HepG2 (cell line): ENCODE measurements around the gene SH2D6. TPM values are rescaled to one million over a fixed set of nuclear protein-coding genes. Genes with fewer than 3 reads are reported as not detected.
A peak's percentile ranks its signal among the peaks of the same experiment; 100 is the strongest.

Experiments
- ARID2 ChIP-seq: sonication (generic); formaldehyde crosslinking; IDR thresholded peaks from 2 replicates; pipeline ENCODE4 v1.8.1; 2022; ENCODE audit warnings: mild to moderate bottlenecking, missing genetic modification reagents, borderline replicate concordance
- LCORL ChIP-seq, 2 experiments: fragments of 450-650 bp in 1 of 2; sonication (generic) in 1 of 2; formaldehyde crosslinking in 1 of 2; IDR thresholded peaks; 2 replicates each; pipeline versions ENCODE4 v1.5.0 to v1.6.1; 2017 to 2020; ENCODE audit warnings: antibody characterized with exemption in 1 of 2, missing genetic modification reagents in 1 of 2
- POLR2AphosphoS2 ChIP-seq: IDR thresholded peaks from 2 replicates; pipeline ENCODE4 v1.6.1; 2011; ENCODE audit warnings: low read depth, low read length, improper control_type of control experiment
- RELA ChIP-seq: sonication (generic); formaldehyde crosslinking; IDR thresholded peaks from 2 replicates; pipeline ENCODE4 v1.4.0; 2020; ENCODE audit warnings: missing genetic modification reagents
- SAFB2 ChIP-seq: sonication (generic); formaldehyde crosslinking; IDR thresholded peaks from 2 replicates; pipeline ENCODE4 v1.5.1; 2020; ENCODE audit warnings: missing genetic modification reagents, low read depth, mild to moderate bottlenecking, borderline replicate concordance
- ZNF792 ChIP-seq: IDR thresholded peaks from 2 replicates; pipeline ENCODE4 v1.6.1; 2016
- polyA plus RNA-seq, 8 experiments: library from polyadenylated mRNA; depleted of rRNA in 3 of 8; stranded (reverse) in 7 of 8; unstranded in 1 of 8; fragments of >200 nt; fragmentation: Illumina TruSeq in 4 of 8; extraction: Trizol in 4 of 8; gene quantifications; 2 replicates each; pipeline versions ENCODE4 v1.2.1 to v1.2.3, GENCODE V29; 2011 to 2016; ENCODE audit warnings: low read depth in 4 of 8, missing spikeins in 1 of 8, mixed read lengths in 1 of 8; ENCODE audit not compliant: insufficient read depth in 1 of 8
- total RNA-seq, 5 experiments: library from RNA; depleted of rRNA; stranded (reverse); fragments of >200 nt; fragmentation: Illumina TruSeq; extraction: Trizol; gene quantifications; 2 replicates each; pipeline ENCODE4 v1.2.3, GENCODE V29; 2016; ENCODE audit warnings: low read depth in 1 of 5
- TF ChIP-seq, protein P1 (sequence below): sonication (generic); formaldehyde crosslinking; IDR thresholded peaks from 2 replicates; pipeline ENCODE4 v1.8.0; 2022; ENCODE audit warnings: low read depth, missing genetic modification reagents
- TF ChIP-seq, protein P2 (sequence below): fragments of 450-650 bp; IDR thresholded peaks from 2 replicates; pipeline ENCODE4 v1.6.1; 2016
- TF ChIP-seq, protein P3 (sequence below): sonication (generic); formaldehyde crosslinking; IDR thresholded peaks from 2 replicates; pipeline ENCODE4 v1.4.0; 2020; ENCODE audit warnings: missing genetic modification reagents, borderline replicate concordance
- TF ChIP-seq, protein P4 (sequence below): IDR thresholded peaks from 2 replicates; pipeline ENCODE4 v1.6.1; 2012; ENCODE audit warnings: low read length, improper control_type of control experiment
- TF ChIP-seq, protein P5 (sequence below), 2 experiments: sonication (generic) in 1 of 2; formaldehyde crosslinking in 1 of 2; IDR thresholded peaks; 2 replicates each; pipeline versions ENCODE4 v1.4.0 to v1.6.1; 2016 to 2020; ENCODE audit warnings: borderline replicate concordance in 1 of 2, low read depth in 1 of 2, mild to moderate bottlenecking in 1 of 2, missing genetic modification reagents in 1 of 2

Gene SH2D6
- total and polyA plus RNA-seq, 2 of the 13 experiments (the other 11 are each of a cell fraction or from before 2014, with no cell fraction given): 0.11 to 0.26 TPM

DNA sequence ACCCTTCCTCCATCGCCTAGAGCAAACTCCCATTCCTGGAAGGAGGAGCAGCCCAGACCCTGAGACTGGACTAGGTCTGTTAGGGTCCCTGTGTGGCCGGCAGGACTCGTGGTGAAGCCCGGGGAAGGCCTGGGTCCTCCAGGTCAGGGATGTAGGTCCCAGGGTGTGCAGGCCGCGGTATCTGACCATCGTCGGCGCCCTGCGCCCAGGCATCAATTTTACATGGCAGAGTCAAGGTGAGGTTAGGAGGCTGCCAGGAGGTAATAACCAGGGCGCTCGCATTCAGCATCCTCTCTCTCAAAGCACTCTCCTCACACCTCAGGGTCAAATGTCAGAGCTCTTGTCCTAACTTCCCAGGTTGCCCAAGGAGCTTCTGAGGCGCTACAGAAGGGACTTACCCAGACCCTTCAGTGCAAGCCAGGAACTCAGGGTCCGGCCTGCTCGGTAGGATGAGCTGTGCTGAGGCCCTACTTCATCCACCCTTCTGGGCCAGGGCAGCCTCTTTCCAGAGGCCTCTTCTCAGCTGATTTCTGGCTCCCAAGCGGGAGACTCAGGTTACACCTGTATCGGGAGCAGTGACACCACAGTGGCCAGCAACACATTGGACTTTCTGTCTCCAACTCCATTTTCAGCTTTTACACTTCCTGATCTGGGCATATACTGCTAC is 628 bp downstream of the SH2D6 start (continued):
- TF ChIP-seq, protein P1, sequence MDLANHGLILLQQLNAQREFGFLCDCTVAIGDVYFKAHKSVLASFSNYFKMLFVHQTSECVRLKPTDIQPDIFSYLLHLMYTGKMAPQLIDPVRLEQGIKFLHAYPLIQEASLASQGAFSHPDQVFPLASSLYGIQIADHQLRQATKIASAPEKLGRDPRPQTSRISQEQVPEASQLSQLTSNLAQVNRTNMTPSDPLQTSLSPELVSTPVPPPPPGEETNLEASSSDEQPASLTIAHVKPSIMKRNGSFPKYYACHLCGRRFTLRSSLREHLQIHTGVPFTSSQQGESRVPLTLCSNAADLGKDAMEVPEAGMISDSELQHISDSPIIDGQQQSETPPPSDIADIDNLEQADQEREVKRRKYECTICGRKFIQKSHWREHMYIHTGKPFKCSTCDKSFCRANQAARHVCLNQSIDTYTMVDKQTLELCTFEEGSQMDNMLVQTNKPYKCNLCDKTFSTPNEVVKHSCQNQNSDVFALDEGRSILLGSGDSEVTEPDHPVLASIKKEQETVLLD (CRISPR knock-in tag): no peak
- TF ChIP-seq ZNF792 (CRISPR knock-in tag) (0 out of 2 replicates have a peak, but pooled peaks have one; percentile 49), SAFB2 (no peak), ARID2 (CRISPR knock-in tag) (peak; percentile 86), RELA (CRISPR knock-in tag) (peak; percentile 59; the same call in 1 of the 2 replicates), POLR2AphosphoS2 (no peak), LCORL (IDR thresholded peaks at IDR 0.05) (no peak), LCORL (CRISPR knock-in tag; IDR thresholded peaks at IDR 0.05) (peak; percentile 5; the same call in 1 of the 2 replicates)
- TF ChIP-seq, protein P2, sequence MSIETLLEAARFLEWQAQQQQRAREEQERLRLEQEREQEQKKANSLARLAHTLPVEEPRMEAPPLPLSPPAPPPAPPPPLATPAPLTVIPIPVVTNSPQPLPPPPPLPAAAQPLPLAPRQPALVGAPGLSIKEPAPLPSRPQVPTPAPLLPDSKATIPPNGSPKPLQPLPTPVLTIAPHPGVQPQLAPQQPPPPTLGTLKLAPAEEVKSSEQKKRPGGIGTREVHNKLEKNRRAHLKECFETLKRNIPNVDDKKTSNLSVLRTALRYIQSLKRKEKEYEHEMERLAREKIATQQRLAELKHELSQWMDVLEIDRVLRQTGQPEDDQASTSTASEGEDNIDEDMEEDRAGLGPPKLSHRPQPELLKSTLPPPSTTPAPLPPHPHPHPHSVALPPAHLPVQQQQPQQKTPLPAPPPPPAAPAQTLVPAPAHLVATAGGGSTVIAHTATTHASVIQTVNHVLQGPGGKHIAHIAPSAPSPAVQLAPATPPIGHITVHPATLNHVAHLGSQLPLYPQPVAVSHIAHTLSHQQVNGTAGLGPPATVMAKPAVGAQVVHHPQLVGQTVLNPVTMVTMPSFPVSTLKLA: no peak
- TF ChIP-seq, protein P3, sequence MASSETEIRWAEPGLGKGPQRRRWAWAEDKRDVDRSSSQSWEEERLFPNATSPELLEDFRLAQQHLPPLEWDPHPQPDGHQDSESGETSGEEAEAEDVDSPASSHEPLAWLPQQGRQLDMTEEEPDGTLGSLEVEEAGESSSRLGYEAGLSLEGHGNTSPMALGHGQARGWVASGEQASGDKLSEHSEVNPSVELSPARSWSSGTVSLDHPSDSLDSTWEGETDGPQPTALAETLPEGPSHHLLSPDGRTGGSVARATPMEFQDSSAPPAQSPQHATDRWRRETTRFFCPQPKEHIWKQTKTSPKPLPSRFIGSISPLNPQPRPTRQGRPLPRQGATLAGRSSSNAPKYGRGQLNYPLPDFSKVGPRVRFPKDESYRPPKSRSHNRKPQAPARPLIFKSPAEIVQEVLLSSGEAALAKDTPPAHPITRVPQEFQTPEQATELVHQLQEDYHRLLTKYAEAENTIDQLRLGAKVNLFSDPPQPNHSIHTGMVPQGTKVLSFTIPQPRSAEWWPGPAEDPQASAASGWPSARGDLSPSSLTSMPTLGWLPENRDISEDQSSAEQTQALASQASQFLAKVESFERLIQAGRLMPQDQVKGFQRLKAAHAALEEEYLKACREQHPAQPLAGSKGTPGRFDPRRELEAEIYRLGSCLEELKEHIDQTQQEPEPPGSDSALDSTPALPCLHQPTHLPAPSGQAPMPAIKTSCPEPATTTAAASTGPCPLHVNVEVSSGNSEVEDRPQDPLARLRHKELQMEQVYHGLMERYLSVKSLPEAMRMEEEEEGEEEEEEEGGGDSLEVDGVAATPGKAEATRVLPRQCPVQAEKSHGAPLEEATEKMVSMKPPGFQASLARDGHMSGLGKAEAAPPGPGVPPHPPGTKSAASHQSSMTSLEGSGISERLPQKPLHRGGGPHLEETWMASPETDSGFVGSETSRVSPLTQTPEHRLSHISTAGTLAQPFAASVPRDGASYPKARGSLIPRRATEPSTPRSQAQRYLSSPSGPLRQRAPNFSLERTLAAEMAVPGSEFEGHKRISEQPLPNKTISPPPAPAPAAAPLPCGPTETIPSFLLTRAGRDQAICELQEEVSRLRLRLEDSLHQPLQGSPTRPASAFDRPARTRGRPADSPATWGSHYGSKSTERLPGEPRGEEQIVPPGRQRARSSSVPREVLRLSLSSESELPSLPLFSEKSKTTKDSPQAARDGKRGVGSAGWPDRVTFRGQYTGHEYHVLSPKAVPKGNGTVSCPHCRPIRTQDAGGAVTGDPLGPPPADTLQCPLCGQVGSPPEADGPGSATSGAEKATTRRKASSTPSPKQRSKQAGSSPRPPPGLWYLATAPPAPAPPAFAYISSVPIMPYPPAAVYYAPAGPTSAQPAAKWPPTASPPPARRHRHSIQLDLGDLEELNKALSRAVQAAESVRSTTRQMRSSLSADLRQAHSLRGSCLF (CRISPR knock-in tag): no peak
- TF ChIP-seq, protein P4, sequence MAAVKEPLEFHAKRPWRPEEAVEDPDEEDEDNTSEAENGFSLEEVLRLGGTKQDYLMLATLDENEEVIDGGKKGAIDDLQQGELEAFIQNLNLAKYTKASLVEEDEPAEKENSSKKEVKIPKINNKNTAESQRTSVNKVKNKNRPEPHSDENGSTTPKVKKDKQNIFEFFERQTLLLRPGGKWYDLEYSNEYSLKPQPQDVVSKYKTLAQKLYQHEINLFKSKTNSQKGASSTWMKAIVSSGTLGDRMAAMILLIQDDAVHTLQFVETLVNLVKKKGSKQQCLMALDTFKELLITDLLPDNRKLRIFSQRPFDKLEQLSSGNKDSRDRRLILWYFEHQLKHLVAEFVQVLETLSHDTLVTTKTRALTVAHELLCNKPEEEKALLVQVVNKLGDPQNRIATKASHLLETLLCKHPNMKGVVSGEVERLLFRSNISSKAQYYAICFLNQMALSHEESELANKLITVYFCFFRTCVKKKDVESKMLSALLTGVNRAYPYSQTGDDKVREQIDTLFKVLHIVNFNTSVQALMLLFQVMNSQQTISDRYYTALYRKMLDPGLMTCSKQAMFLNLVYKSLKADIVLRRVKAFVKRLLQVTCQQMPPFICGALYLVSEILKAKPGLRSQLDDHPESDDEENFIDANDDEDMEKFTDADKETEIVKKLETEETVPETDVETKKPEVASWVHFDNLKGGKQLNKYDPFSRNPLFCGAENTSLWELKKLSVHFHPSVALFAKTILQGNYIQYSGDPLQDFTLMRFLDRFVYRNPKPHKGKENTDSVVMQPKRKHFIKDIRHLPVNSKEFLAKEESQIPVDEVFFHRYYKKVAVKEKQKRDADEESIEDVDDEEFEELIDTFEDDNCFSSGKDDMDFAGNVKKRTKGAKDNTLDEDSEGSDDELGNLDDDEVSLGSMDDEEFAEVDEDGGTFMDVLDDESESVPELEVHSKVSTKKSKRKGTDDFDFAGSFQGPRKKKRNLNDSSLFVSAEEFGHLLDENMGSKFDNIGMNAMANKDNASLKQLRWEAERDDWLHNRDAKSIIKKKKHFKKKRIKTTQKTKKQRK: no peak
- TF ChIP-seq, protein P5, sequence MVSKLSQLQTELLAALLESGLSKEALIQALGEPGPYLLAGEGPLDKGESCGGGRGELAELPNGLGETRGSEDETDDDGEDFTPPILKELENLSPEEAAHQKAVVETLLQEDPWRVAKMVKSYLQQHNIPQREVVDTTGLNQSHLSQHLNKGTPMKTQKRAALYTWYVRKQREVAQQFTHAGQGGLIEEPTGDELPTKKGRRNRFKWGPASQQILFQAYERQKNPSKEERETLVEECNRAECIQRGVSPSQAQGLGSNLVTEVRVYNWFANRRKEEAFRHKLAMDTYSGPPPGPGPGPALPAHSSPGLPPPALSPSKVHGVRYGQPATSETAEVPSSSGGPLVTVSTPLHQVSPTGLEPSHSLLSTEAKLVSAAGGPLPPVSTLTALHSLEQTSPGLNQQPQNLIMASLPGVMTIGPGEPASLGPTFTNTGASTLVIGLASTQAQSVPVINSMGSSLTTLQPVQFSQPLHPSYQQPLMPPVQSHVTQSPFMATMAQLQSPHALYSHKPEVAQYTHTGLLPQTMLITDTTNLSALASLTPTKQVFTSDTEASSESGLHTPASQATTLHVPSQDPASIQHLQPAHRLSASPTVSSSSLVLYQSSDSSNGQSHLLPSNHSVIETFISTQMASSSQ (IDR thresholded peaks at IDR 0.05; ENCODE audit: low read depth): no peak
- TF ChIP-seq, protein P5 (CRISPR knock-in tag; IDR thresholded peaks at IDR 0.05; ENCODE audit: borderline replicate concordance): no peak
